Measurements from ENCODE around the gene TNFRSF14. TPM values are rescaled to one million over a fixed set of nuclear protein-coding genes. Genes with fewer than 3 reads are reported as not detected.

TNFRSF14 gene
- total RNA-seq, 1 donor from 2014 or later = 0.61 TPM

- Mint-ChIP-seq H3K27ac (ENCODE audit: unreplicated experiment) (no peak overlapping the region), H3K27me3 (ENCODE audit: low read depth) (peaks cover 8% of the 10 kb centered on the region), H3K4me3 (no peak overlapping the region), H3K36me3 (ENCODE audit: low read depth) (no peaks in the 10 kb centered on the region), H3K9me3 (peaks cover 3% of the 10 kb centered on the region), H3K4me1 (no peaks in the 10 kb centered on the region)
- no peak for DNase-seq (ENCODE audit: low read depth, low spot score)
- TF ChIP-seq CTCF (conservative IDR thresholded peaks at IDR 0.05) = no peak
These were observed 53.3 kb downstream of the TNFRSF14 start for GRCh38 chr1:2609319-2610035.

- H3K4me1 Mint-ChIP-seq = no peaks in the 10 kb centered on the region
- peaks cover 8% of the 10 kb centered on the region for H3K27me3 Mint-ChIP-seq (ENCODE audit: low read depth)
- DNase-seq (ENCODE audit: low read depth, low spot score) = no peak
- no peak for TF ChIP-seq CTCF (conservative IDR thresholded peaks at IDR 0.05)
- no peak overlapping the region for H3K27ac Mint-ChIP-seq (ENCODE audit: unreplicated experiment)
- no peak overlapping the region for H3K4me3 Mint-ChIP-seq
- H3K36me3 Mint-ChIP-seq (ENCODE audit: low read depth) = no peaks in the 10 kb centered on the region
- peaks cover 3% of the 10 kb centered on the region for H3K9me3 Mint-ChIP-seq
These were observed 54.1 kb downstream of the TNFRSF14 start for GRCh38 chr1:2610036-2610959.

GRCh38 chr1:2611031-2611501, 54.9 kb downstream of the TNFRSF14 start:
- H3K27me3 Mint-ChIP-seq (ENCODE audit: low read depth) = peaks cover 10% of the 10 kb centered on the region

GRCh38 chr1:2611621-2612437, 55.7 kb downstream of the TNFRSF14 start:
- Mint-ChIP-seq H3K4me1 (no peaks in the 10 kb centered on the region), H3K9me3 (peaks cover 5% of the 10 kb centered on the region), H3K4me3 (no peak overlapping the region), H3K27ac (ENCODE audit: unreplicated experiment) (no peak overlapping the region), H3K36me3 (ENCODE audit: low read depth) (no peaks in the 10 kb centered on the region), H3K27me3 (ENCODE audit: low read depth) (peaks cover 16% of the 10 kb centered on the region)
- TF ChIP-seq CTCF (conservative IDR thresholded peaks at IDR 0.05) = no peak
- DNase-seq (ENCODE audit: low read depth, low spot score) = no peak

More at GRCh38 chr1:2611031-2611501, 54.9 kb downstream of the TNFRSF14 start:
- Mint-ChIP-seq H3K9me3 (peaks cover 3% of the 10 kb centered on the region), H3K4me1 (no peaks in the 10 kb centered on the region), H3K36me3 (ENCODE audit: low read depth) (no peaks in the 10 kb centered on the region), H3K4me3 (no peak overlapping the region), H3K27ac (ENCODE audit: unreplicated experiment) (no peak overlapping the region)
- peak; percentile 50 for DNase-seq (ENCODE audit: low read depth, low spot score)
- no peak for TF ChIP-seq CTCF (conservative IDR thresholded peaks at IDR 0.05)
